DMS153 (cell line): ENCODE results near the gene LY6G6D.

ENCODE experiments used
- DNase-seq: peaks from one replicate; lab custom pipeline; 2025; lab: John Stamatoyannopoulos, UW

LY6G6D gene

DNA sequence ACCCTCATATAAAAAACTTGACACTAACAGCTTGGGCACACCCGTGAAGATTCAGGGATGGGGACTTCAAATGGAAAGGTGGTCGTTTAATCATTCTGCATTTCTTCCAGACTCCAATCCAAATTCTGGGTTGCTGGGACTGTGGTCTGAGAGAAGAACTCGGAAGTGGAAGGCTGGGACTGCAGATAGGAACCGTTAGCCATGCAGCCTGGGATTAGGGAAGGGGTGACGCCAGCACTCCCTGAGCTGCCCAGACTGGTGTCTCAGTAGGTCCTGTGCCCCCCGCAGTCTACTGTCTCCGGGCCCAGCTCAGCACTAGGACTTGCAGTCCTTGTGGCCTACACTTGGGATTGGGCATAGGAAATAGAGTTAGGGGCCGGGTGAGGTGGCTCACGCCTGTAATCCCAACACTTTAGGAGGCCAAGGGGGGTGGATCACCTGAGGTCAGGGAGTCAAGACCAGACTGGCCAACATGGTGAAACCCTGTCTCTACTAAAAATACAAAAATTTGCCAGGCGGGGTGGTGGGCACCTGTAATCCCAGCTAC is 21.7 kb downstream of the LY6G6D start:
- no peak for DNase-seq

- DNase-seq: peak; percentile 72
Measured at GRCh38 chr6:31737315-31737990, 22.3 kb downstream of the LY6G6D start.

- DNase-seq: peak; percentile 95
Measured at GRCh38 chr6:31737991-31738979, 23.1 kb downstream of the LY6G6D start.

DNA sequence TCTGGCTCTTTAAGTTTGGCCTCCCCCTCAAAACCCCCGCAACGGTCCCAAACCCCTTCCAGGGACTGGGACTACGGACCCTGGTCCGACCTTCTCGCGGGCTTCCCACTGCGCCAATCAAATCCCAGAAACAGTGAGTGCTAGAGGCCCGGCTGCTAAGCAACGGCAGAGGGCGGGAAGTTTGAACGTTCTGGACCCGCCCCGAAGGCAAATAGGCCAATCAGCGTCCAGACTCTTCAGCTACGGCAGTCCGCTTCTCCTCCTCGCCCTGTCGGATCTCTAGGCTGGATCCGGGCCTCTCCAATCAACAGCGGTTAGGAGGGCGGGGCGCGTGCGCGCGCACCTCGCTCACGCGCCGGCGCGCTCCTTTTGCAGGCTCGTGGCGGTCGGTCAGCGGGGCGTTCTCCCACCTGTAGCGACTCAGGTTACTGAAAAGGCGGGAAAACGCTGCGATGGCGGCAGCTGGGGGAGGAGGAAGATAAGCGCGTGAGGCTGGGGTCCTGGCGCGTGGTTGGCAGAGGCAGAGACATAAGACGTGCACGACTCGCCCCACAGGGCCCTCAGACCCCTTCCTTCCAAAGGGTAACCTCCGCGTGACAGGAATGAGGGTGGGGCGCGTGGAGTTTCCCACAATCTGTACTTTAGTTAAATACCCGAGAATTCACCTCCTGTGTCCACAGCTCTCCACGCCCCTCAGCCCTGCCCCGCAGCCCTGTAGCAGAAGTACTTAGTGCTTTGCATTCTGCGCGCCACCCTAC is 24.7 kb downstream of the LY6G6D start, which contains the start of gene MSH5:
MSH5 (plus strand) TSS at position 367 of the 758 bp plus-strand sequence. CDS start 462 bp downstream, outside the sequence.
- peak; percentile 99 for DNase-seq

DNA sequence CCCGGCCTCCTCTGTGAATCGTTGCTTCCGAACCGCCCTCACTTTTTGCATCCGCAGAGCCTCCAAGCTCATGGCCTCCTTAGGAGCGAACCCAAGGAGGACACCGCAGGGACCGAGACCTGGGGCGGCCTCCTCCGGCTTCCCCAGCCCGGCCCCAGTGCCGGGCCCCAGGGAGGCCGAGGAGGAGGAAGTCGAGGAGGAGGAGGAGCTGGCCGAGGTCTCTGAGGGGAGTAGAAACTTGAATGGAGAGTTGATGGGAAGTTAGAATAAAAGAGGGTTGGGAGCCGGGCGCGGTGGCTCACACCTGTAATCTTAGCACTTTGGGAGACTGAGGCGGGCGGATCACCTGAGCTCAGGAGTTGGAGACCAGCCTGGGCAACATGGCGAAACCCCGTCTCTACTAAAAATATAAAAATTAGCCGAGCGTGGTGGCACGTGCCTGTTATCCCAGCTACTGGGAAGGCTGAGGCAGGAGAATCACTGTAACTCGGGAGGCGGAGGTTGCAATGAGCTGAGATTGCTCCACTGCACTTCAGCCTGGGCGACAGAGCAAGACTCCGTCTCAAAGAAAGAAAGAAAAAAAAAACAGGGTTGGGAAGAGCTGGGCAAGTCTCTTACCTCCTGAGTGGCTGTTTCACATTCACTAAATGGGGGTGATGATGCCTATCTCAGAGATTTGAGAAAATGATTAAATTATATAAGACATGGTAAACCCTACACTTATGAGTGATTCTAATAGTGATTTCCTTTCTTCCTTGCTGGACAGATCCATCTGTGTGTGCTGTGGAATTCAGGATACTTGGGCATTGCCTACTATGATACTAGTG is 25.5 kb downstream of the LY6G6D start:
- DNase-seq: no peak

DNA sequence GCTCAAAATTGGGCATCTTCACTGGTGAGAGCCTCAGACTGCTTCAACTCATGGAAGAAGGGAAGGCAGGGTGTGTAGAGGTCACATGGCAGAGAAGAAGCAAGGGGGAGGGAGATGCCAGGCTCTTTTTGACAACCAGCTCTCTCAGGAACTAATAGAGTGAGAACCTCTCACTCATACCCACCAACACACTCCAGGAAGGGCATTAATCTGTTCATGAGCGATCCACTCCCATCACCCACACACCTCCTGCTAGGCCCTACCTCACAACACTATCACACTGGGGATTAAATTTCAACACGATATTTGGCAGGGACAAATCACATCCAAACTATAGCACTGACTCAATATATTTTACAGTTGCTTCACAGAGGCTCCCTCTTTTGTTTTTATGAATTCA is 26.7 kb downstream of the LY6G6D start:
- DNase-seq: no peak

GRCh38 chr6:31742894-31743293 is 27.7 kb downstream of the LY6G6D start:
- no peak for DNase-seq

- DNase-seq: no peak
Measured at GRCh38 chr6:31744422-31744821, 29.3 kb downstream of the LY6G6D start.

- DNase-seq: no peak
Measured at GRCh38 chr6:31749301-31750036, 34.3 kb downstream of the LY6G6D start.

DNA sequence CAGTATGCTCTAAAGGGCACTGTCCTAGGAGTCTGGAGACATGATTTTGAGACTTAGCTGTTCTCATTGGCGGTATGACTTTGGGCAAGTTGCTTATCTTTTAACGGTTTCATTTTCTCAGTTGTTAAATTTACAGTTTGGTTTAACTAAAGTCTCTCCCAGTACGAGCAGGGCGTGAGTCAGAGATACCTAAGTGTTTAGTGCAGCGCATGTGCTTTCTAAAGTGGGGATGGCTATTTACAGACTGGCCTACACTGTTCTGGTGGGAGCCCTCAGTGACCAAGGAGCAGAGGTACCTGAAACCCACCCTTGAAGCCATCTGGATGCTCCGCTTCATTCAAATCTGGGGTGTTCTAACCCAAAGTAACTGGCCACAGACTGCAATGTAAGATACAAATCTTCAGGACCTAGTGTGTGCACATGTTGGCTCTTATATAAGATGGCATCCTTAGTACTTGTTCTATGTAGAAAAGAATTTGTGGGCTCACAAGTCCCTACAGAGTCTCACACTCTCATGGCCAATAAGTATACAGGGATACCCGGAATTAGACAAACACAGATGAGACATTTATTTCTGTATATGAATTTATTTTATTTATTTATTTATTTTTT is 35.4 kb downstream of the LY6G6D start:
- no peak for DNase-seq

DNA sequence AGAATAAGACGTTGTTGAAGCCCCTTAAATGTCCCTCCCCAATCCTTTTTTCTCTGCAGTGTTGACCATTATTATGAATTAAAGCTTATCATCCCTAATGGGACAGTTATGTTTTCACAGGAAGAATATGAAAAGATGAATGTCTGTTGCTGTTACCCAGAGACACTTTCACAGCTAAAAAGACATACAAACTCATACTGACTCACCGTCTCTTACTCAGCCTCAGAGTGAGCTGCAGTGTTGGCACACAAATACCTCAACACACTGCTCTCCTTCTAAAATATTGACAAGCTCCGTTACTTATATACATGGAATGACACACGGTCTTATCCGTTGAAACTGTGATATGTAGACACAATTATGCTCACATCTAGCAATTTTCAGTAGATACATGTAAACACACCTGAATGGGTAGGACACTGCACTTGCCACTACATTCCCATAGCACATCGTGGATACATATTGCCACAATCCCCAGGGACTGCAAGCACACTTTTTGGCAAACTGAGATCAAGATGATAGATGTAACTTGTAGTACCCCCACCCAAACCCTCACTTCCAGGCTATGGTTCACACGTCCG is 37.7 kb downstream of the LY6G6D start:
- DNase-seq: no peak

DNA sequence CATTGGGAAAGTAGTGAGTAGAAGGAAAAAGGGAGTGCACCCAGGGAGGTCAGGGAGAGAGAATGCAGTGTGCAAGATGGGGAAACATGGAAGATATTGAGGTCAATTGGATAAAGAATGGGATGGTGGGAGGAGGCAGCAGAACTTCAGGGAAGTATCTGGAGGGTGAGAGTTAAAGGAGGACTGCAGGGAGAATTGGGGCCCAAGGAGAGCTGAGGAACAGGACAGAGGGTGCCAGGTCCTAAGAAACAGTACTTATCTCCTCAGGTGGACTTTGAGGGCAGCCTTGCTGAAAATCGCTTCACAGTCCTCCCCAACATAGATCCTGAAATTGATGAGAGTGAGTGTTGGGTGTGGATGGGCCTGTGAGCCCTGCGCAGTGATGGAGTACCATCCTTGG is 43.1 kb downstream of the LY6G6D start:
- DNase-seq: no peak

GRCh38 chr6:31760790-31761189 is 45.6 kb downstream of the LY6G6D start:
- DNase-seq: no peak

GRCh38 chr6:31761343-31761742 is 46.2 kb downstream of the LY6G6D start:
- DNase-seq: no peak

DNA sequence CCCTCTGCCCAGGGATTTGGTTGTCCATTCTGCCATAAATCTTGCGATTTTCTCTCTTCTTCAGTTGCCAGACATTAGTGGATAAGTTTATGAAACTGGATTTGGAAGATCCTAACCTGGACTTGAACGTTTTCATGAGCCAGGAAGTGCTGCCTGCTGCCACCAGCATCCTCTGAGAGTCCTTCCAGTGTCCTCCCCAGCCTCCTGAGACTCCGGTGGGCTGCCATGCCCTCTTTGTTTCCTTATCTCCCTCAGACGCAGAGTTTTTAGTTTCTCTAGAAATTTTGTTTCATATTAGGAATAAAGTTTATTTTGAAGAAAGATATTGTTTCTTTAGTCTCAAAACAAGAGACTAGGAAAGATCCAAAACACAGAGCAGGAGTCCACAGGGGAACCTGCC is 47.2 kb downstream of the LY6G6D start, which contains the start of gene SAPCD1:
SAPCD1 (plus strand) TSS at position 301 of the 400 bp plus-strand sequence. CDS start 399 bp downstream, outside the sequence.
- DNase-seq: no peak

- DNase-seq: no peak
Measured at GRCh38 chr6:31762878-31763618, 47.9 kb downstream of the LY6G6D start.

DNA sequence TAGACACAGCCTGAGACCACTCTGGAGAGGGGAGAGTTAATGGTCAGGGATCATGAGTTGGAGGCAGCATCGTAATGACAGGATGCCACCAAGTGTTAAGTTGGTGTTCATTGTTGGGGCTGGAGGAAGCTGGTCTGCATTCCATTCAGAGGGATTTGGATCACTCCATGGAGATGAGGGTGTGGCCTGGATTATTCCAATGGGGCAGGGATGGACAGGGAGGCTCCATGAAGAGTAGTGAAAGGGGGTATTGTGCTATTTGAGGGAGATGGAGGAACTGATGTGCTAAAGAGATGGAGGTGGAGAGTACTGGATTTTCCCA is 48.4 kb downstream of the LY6G6D start:
- no peak for DNase-seq

- no peak for DNase-seq
Measured at GRCh38 chr6:31764198-31764597, 49.0 kb downstream of the LY6G6D start.

DNA sequence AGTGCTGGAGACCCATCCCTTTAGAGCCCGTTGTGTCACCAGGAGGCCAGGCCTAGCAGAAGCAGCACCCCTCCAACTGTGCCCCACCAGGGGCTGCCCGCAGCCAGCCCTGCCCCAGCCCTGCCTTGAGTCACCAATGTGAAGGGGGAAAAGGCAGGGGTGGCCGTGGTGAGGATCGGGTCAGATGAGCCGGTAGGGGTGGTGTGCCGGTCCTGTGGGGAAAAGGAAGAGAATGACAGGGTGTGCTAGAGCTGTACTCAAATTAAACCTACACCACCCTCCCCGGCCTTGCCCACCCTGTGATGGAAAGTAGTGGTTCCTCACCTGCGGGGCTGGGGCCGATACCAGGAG is 50.4 kb downstream of the LY6G6D start:
- DNase-seq: no peak
